GM21825 (cell line): ENCODE data around the gene RAD52.

ENCODE experiments used
- ATAC-seq: cut with Tn5 transposase; IDR thresholded peaks from one replicate; pipeline ENCODE4 v1.9.1; 2021; ENCODE audit warnings: mild to moderate bottlenecking, moderate library complexity; ENCODE audit not compliant: unreplicated experiment

The RAD52 gene

DNA sequence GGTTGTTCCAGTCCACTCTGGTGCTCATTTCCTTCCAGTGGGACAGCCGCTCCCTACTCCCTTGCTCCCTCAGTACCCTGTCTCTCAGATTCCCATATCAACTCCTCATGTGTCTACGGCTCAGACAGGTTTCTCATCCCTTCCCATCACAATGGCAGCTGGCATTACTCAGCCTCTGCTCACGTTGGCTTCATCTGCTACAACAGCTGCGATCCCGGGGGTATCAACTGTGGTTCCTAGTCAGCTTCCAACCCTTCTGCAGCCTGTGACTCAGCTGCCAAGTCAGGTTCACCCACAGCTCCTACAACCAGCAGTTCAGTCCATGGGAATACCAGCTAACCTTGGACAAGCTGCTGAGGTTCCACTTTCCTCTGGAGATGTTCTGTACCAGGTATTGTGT lies 69.9 kb downstream of the RAD52 start:
- no peak for ATAC-seq

DNA sequence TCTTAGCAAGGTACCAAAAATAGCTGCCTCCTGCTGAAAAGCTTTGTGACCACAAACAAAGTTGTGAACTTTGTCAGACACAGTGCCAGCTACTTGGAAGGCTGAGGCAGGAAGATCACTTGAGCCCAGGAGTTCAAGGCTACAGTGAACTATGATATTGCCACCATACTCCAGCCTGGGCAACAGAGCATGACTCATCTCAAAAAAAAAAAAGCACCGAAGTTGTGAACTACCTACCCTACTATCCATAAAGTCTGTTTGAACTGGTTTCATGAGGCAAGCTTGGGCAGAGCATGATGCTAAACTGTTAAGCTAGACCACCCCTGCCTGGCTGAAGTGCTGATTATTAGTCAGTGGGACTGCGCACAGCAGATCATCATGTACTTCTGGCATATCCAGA lies 75.5 kb downstream of the RAD52 start:
- no peak for ATAC-seq

- no peak for ATAC-seq
These were observed 79.1 kb downstream of the RAD52 start for GRCh38 chr12:870378-870777.

GRCh38 chr12:868722-869121 lies 80.8 kb downstream of the RAD52 start:
- no peak for ATAC-seq

GRCh38 chr12:867905-868304 lies 81.6 kb downstream of the RAD52 start:
- no peak for ATAC-seq

GRCh38 chr12:865614-866013 lies 83.9 kb downstream of the RAD52 start:
- ATAC-seq, result no peak

GRCh38 chr12:863285-863684 lies 86.2 kb downstream of the RAD52 start:
- no peak for ATAC-seq

DNA sequence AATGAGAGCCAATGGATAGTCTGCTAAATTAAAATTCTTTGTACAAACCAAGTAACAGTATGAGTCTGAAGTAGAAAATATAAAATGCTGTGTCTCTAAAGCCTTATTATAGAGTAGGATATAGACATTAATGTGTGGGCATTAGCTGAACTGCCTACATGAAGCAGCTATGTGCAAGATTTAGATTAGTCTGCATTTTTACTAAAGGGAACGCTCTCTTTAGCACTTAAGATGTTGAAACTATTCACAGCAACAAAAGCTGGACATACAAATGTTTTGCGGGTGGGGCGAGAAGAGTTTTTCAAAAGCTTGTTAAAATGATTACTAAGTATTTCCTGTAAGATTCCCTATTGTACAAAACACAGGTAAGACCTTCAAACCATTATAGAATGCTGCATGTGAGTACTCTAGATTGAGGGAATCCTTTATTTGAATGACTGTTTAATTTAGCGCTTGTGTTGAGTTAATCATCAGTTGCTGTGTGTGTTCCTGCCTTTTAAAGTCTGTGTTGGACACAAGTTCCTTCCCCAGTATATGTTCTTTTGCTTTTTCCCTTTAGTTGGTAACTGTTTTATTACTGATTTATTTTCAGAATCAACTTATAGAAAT lies 87.1 kb downstream of the RAD52 start:
- ATAC-seq, result no peak
